Panc1 (cell line): ENCODE results near the gene INO80D. TPM values are rescaled to one million over a fixed set of nuclear protein-coding genes. Genes with fewer than 3 reads are reported as not detected.

Experiments
- ATAC-seq: fragments of 200-7000 bp; cut with Tn5 transposase; 2 replicates; pipeline ENCODE4 v1.9.1; 2020; ENCODE audit warnings: mild to moderate bottlenecking, moderate library complexity
- BruUV-seq: library from RNA; stranded (reverse); fragments of 400-500 nt; replicated peaks from 2 replicates; lab custom pipeline; 2021; lab: Mats Ljungman, UMichigan
- CTCF ChIA-PET: fragments of 300-600 bp; sonication (Branson Sonifier 250); formaldehyde crosslinking; loops from one replicate; lab custom pipeline; 2022; ENCODE audit warnings: antibody characterized with exemption; lab: Charles Lee
- POLR2A ChIA-PET: fragments of 300-600 bp; sonication (Branson Sonifier 250); formaldehyde crosslinking; loops from one replicate; lab custom pipeline; 2022; ENCODE audit warnings: antibody characterized with exemption; lab: Charles Lee
- DNase-seq: peaks from one replicate; pipeline ENCODE4 v3.0.0-alpha.2; 2010; ENCODE audit warnings: low read depth, low spot score
- H3K27ac ChIP-seq: 2 replicates; pipeline ENCODE4 v1.5.1; 2011; ENCODE audit warnings: mild to moderate bottlenecking, low read length, inconsistent platforms
- H3K27me3 ChIP-seq: fragments of 200-500 bp; sonication (Bioruptor generic); 2 replicates; pipeline ENCODE4 v1.6.0; 2014; ENCODE audit warnings: low read length, inconsistent platforms; ENCODE audit not compliant: control insufficient read depth, insufficient read depth
- H3K36me3 ChIP-seq: fragments of 200-500 bp; sonication (Bioruptor generic); 2 replicates; pipeline ENCODE4 v1.5.1; 2014; ENCODE audit warnings: inconsistent platforms, mild to moderate bottlenecking, low read length, moderate library complexity; ENCODE audit not compliant: control insufficient read depth, insufficient read depth
- H3K4me1 ChIP-seq: 2 replicates; pipeline ENCODE4 v1.5.1; 2011; ENCODE audit warnings: inconsistent platforms, mild to moderate bottlenecking, low read length, moderate library complexity; ENCODE audit not compliant: control insufficient read depth, insufficient read depth
- H3K4me3 ChIP-seq, 2 experiments: 2 replicates each; pipeline ENCODE4 v1.5.1; 2011 to 2012; ENCODE audit warnings: low read depth in 2 of 2, low read length in 2 of 2, mild to moderate bottlenecking in 2 of 2, inconsistent platforms in 1 of 2, moderate library complexity in 1 of 2
- H3K9me3 ChIP-seq: fragments of 200-500 bp; sonication (Bioruptor generic); 2 replicates; pipeline ENCODE4 v1.5.1; 2014; ENCODE audit warnings: low read depth, mild to moderate bottlenecking, inconsistent platforms, low read length, moderate library complexity; ENCODE audit not compliant: control insufficient read depth, insufficient read depth
- POLR2AphosphoS5 ChIP-seq: IDR thresholded peaks from 2 replicates; pipeline ENCODE4 v1.6.1; 2012; ENCODE audit warnings: mild to moderate bottlenecking, low read depth, low read length, moderate library complexity
- SIN3A ChIP-seq: IDR thresholded peaks from 2 replicates; pipeline ENCODE4 v1.6.1; 2012; ENCODE audit warnings: low read depth, mild to moderate bottlenecking, low read length, moderate library complexity, borderline replicate concordance; ENCODE audit not compliant: insufficient read depth
- TCF7L2 ChIP-seq: IDR thresholded peaks from 2 replicates; pipeline ENCODE4 v1.6.1; 2011; ENCODE audit warnings: mild to moderate bottlenecking, low read depth, low read length, inconsistent platforms
- in situ Hi-C: cut with HindIII; loops from 2 replicates; pipeline ENCODE4 v1.10.0; 2016; ENCODE audit warnings: low sequenced_read_pairs, low pct_unique_long_range_greater_than_20kb
- intact Hi-C: fragments of 100-400 bp; cut with micrococcal nuclease; formaldehyde crosslinking; loops from one replicate; pipeline ENCODE4 v1.10.0; 2022; ENCODE audit not compliant: unreplicated experiment
- total RNA-seq: library from RNA; stranded (reverse); gene quantifications from one replicate; pipeline ENCODE4 v1.2.1, GENCODE V29; 2021; ENCODE audit not compliant: unreplicated experiment
- TF ChIP-seq, protein P1 (sequence below), 2 experiments: IDR thresholded peaks; 2 replicates each; pipeline ENCODE4 v1.6.1; 2011 to 2012; ENCODE audit warnings: low read depth in 2 of 2, control low read depth in 1 of 2, low read length in 1 of 2, mild to moderate bottlenecking in 1 of 2, moderate library complexity in 1 of 2; ENCODE audit not compliant: insufficient read depth in 1 of 2
- TF ChIP-seq, protein P2 (sequence below): fragments of 450-650 bp; IDR thresholded peaks from 2 replicates; pipeline ENCODE4 v1.5.1; 2017; ENCODE audit warnings: mild to moderate bottlenecking

The INO80D gene
- total RNA-seq, 1 experiment from 2014 or later: 17.9 TPM

DNA sequence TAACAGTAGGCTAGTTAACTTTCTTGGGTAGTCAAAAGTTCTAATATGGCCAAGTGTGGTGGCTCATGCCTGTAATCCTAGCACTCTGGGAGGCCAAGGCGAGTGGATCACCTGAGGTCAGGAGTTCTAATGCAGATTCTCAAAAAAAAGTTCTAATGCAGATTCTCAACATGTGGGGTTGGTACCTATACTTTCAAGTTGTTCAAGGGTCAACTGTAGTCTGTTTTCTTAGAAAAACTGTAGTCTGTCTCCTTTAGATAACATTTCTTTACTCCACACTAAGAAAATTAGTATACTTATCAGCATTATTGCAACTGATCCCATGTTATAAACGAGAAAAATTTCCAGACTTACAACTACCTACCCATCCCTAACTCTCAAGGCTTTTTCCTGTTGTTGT is 16.6 kb downstream of the INO80D start:
- TF ChIP-seq TCF7L2: no peak
- no peak for TF ChIP-seq POLR2AphosphoS5
- TF ChIP-seq, protein P1, sequence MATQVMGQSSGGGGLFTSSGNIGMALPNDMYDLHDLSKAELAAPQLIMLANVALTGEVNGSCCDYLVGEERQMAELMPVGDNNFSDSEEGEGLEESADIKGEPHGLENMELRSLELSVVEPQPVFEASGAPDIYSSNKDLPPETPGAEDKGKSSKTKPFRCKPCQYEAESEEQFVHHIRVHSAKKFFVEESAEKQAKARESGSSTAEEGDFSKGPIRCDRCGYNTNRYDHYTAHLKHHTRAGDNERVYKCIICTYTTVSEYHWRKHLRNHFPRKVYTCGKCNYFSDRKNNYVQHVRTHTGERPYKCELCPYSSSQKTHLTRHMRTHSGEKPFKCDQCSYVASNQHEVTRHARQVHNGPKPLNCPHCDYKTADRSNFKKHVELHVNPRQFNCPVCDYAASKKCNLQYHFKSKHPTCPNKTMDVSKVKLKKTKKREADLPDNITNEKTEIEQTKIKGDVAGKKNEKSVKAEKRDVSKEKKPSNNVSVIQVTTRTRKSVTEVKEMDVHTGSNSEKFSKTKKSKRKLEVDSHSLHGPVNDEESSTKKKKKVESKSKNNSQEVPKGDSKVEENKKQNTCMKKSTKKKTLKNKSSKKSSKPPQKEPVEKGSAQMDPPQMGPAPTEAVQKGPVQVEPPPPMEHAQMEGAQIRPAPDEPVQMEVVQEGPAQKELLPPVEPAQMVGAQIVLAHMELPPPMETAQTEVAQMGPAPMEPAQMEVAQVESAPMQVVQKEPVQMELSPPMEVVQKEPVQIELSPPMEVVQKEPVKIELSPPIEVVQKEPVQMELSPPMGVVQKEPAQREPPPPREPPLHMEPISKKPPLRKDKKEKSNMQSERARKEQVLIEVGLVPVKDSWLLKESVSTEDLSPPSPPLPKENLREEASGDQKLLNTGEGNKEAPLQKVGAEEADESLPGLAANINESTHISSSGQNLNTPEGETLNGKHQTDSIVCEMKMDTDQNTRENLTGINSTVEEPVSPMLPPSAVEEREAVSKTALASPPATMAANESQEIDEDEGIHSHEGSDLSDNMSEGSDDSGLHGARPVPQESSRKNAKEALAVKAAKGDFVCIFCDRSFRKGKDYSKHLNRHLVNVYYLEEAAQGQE (IDR thresholded peaks at IDR 0.05; ENCODE audit: insufficient read depth in 1 of 2, low read depth in 2 of 2, low read length in 1 of 2): no peak
- TF ChIP-seq SIN3A: no peak
- TF ChIP-seq, protein P2, sequence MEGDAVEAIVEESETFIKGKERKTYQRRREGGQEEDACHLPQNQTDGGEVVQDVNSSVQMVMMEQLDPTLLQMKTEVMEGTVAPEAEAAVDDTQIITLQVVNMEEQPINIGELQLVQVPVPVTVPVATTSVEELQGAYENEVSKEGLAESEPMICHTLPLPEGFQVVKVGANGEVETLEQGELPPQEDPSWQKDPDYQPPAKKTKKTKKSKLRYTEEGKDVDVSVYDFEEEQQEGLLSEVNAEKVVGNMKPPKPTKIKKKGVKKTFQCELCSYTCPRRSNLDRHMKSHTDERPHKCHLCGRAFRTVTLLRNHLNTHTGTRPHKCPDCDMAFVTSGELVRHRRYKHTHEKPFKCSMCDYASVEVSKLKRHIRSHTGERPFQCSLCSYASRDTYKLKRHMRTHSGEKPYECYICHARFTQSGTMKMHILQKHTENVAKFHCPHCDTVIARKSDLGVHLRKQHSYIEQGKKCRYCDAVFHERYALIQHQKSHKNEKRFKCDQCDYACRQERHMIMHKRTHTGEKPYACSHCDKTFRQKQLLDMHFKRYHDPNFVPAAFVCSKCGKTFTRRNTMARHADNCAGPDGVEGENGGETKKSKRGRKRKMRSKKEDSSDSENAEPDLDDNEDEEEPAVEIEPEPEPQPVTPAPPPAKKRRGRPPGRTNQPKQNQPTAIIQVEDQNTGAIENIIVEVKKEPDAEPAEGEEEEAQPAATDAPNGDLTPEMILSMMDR: no peak
- Histone ChIP-seq H3K27ac (no peak overlapping the region), H3K4me3 (no peak overlapping the region), H3K27me3 (no peaks in the 10 kb centered on the region), H3K9me3 (no peaks in the 10 kb centered on the region), H3K36me3 (no peaks in the 10 kb centered on the region), H3K4me1 (no peaks in the 10 kb centered on the region)
- BruUV-seq: no TSS peak
- CTCF ChIA-PET: no interaction called here
- in situ Hi-C loops: no loop called here
- no peak for DNase-seq
- intact Hi-C loops: no loop called here
- ATAC-seq: no peak
- POLR2A ChIA-PET: no interaction called here

DNA sequence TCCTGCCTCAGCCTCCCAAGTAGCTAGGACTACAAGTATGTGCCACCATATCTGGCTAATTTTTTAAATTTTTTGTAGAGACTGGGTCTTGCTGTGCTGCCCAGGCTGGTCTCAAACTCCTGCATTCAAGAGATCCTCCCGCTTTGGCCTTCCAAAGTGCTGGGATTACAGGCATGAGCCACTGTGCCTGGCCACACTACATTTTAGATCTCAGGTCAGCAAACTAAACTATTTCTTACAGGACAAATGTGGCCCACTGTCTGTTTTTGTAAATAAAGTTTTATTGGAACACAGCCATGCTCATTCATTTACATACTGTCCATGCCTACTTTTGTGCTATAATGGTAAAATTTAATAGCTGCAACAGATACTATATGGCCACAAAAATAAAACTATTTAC is 17.8 kb downstream of the INO80D start:
- Histone ChIP-seq H3K4me3 (no peak overlapping the region), H3K27ac (no peak overlapping the region), H3K27me3 (no peaks in the 10 kb centered on the region), H3K4me1 (no peaks in the 10 kb centered on the region), H3K9me3 (no peaks in the 10 kb centered on the region), H3K36me3 (no peaks in the 10 kb centered on the region)
- POLR2A ChIA-PET: no interaction called here
- ATAC-seq (no peak), DNase-seq (no peak)
- in situ Hi-C loops (no loop called here), intact Hi-C loops (no loop called here)
- CTCF ChIA-PET: no interaction called here
- TF ChIP-seq, protein P2: no peak
- TF ChIP-seq TCF7L2 (no peak), POLR2AphosphoS5 (no peak), SIN3A (no peak)
- TF ChIP-seq, protein P1 (IDR thresholded peaks at IDR 0.05; ENCODE audit: insufficient read depth in 1 of 2, low read depth in 2 of 2, low read length in 1 of 2): no peak
- BruUV-seq: no TSS peak
